Fibroblast of villous mesenchyme (primary cell): ENCODE measurements around the gene ITGA2. TPM values are rescaled to one million over a fixed set of nuclear protein-coding genes. Genes with fewer than 3 reads are reported as not detected.

Experiments
- DNase-seq: peaks from one replicate; pipeline ENCODE4 v3.0.0-alpha.2; 2010; ENCODE audit warnings: low read depth
- H3K4me3 ChIP-seq: 2 replicates; pipeline ENCODE4 v1.5.1; 2011; ENCODE audit warnings: low read depth, mild to moderate bottlenecking, low read length
- CTCF ChIP-seq: IDR thresholded peaks from 2 replicates; pipeline ENCODE4 v1.5.1; 2012; ENCODE audit warnings: low read depth, mild to moderate bottlenecking, low read length; ENCODE audit not compliant: insufficient read depth
- total RNA-seq: library from RNA; depleted of rRNA; stranded (reverse); fragments of >200 nt; gene quantifications from 2 replicates; pipeline ENCODE4 v1.2.3, GENCODE V29; 2012

Gene ITGA2
- total RNA-seq, 1 donor, result 35.0 TPM

GRCh38 chr5:53024535-53024934 lies 35.4 kb downstream of the ITGA2 start:
- no peak for DNase-seq
- no peak for TF ChIP-seq CTCF
- H3K4me3 ChIP-seq, result no peak overlapping the region

- no peak for TF ChIP-seq CTCF
- no peak for DNase-seq
- no peak overlapping the region for H3K4me3 ChIP-seq
Observed at GRCh38 chr5:53025487-53025886, 36.3 kb downstream of the ITGA2 start.

- no peak for TF ChIP-seq CTCF
- DNase-seq, result peak; percentile 55
- H3K4me3 ChIP-seq, result no peak overlapping the region
Observed at GRCh38 chr5:53027913-53028312, 38.8 kb downstream of the ITGA2 start.

- DNase-seq, result no peak
- no peak overlapping the region for H3K4me3 ChIP-seq
- no peak for TF ChIP-seq CTCF
Observed at GRCh38 chr5:53029608-53030007, 40.5 kb downstream of the ITGA2 start.

GRCh38 chr5:53030893-53031292 lies 41.7 kb downstream of the ITGA2 start:
- no peak overlapping the region for H3K4me3 ChIP-seq
- DNase-seq, result no peak
- TF ChIP-seq CTCF, result no peak

- H3K4me3 ChIP-seq, result no peak overlapping the region
- peak; percentile 96 for DNase-seq
- TF ChIP-seq CTCF, result no peak
Observed at GRCh38 chr5:53031695-53032096, 42.5 kb downstream of the ITGA2 start.

GRCh38 chr5:53032188-53032587 lies 43.0 kb downstream of the ITGA2 start:
- H3K4me3 ChIP-seq, result no peak overlapping the region
- TF ChIP-seq CTCF, result no peak
- DNase-seq, result no peak
